Body of pancreas (tissue), 4 donors: ENCODE results near the gene MYO1C. TPM values are rescaled to one million over a fixed set of nuclear protein-coding genes. Genes with fewer than 3 reads are reported as not detected.

ENCODE experiments used
- ATAC-seq: fragments of 150-250 bp; one replicate; pipeline ENCODE4 v1.9.1; 2016
- DNase-seq, 4 donors: peaks; one replicate each; pipeline ENCODE4 v3.0.0-alpha.2; 2019
- H3K27ac ChIP-seq, 4 donors: fragments of 200-600 bp; sonication (generic); 1 replicate in 3 of 4; 2 replicates in 1 of 4; pipeline versions ENCODE4 v1.5.1 to v1.6.1; 2016 to 2019; ENCODE audit warnings: mild to moderate bottlenecking in 1 of 4, mixed read lengths in 1 of 4, moderate library complexity in 1 of 4
- H3K27me3 ChIP-seq, 2 donors: fragments of 200-600 bp; sonication (generic); one replicate each; pipeline ENCODE4 v1.6.0; 2016; ENCODE audit warnings: mild to moderate bottlenecking in 1 of 2
- H3K36me3 ChIP-seq, 2 donors: fragments of 200-600 bp; sonication (generic); replicated peaks in 1 of 2; 2 replicates each; pipeline ENCODE4 v1.5.1; 2016; ENCODE audit warnings: low read depth in 2 of 2; ENCODE audit not compliant: insufficient read depth in 1 of 2
- H3K4me1 ChIP-seq: fragments of 200-600 bp; sonication (generic); one replicate; pipeline ENCODE4 v1.6.0; 2016
- H3K4me3 ChIP-seq, 2 donors: fragments of 200-600 bp; sonication (generic); 1 replicate in 1 of 2; 2 replicates in 1 of 2; pipeline ENCODE4 v1.5.1; 2016 to 2019
- H3K9me3 ChIP-seq, 3 donors: fragments of 200-600 bp; sonication (generic); 1 replicate in 2 of 3; 2 replicates in 1 of 3; pipeline ENCODE4 v1.5.1; 2016
- CTCF ChIP-seq, 7 experiments: fragments of 450-650 bp in 4 of 7; fragments of 200-600 bp in 3 of 7; sonication (generic) in 3 of 7; IDR thresholded peaks; one replicate each; pipeline ENCODE4 v1.5.1; 2016 to 2019; ENCODE audit warnings: antibody characterized with exemption in 7 of 7
- POLR2A ChIP-seq, 3 donors: fragments of 450-650 bp; IDR thresholded peaks; one replicate each; pipeline ENCODE4 v1.6.1; 2016; ENCODE audit warnings: antibody characterized with exemption in 3 of 3, mild to moderate bottlenecking in 2 of 3
- WGBS, 2 donors: methylation state at CpG; one replicate each; pipeline ENCODE4 v1.1.5; 2017; 5-methylcytosine and 5-hydroxymethylcytosine counted together
- intact Hi-C: fragments of 100-400 bp; cut with DNase I; formaldehyde crosslinking; loops from one replicate; pipeline ENCODE4 v1.15.1; 2023
- total RNA-seq, 2 donors: library from RNA; depleted of rRNA; stranded (reverse); fragments of >200 nt; gene quantifications; one replicate each; pipeline ENCODE4 v1.1.0, GENCODE V29; 2016

MYO1C gene
- total RNA-seq, 2 donors from 2014 or later = 77.3 to 94.6 TPM

GRCh38 chr17:1470755-1471462, 21.6 kb downstream of the MYO1C start:
- no peaks in the 10 kb centered on the region for H3K9me3 ChIP-seq
- TF ChIP-seq CTCF (IDR thresholded peaks at IDR 0.05) = no peak
- no peak for TF ChIP-seq POLR2A (IDR thresholded peaks at IDR 0.05)
- no peaks in the 10 kb centered on the region for H3K4me1 ChIP-seq
- no peak overlapping the region for H3K4me3 ChIP-seq
- intact Hi-C loops = no loop called here
- no peak for DNase-seq
- H3K27me3 ChIP-seq = no peaks in the 10 kb centered on the region
- ATAC-seq = no peak
- H3K27ac ChIP-seq = no peak overlapping the region
- WGBS, 2 donors = 82 to 85% methylated on average over 16 to 24 of the region's 25 CpGs
- H3K36me3 ChIP-seq = peaks cover 0 to 31% of the 10 kb centered on the region in 2 donors

- intact Hi-C loops = no loop called here
- WGBS, 2 donors = 86% methylated on average over 15 to 24 of the region's 33 CpGs
- H3K27me3 ChIP-seq = no peaks in the 10 kb centered on the region
- TF ChIP-seq POLR2A (IDR thresholded peaks at IDR 0.05) (no peak), CTCF (IDR thresholded peaks at IDR 0.05) (no peak)
- H3K36me3 ChIP-seq = peaks cover 0 to 29% of the 10 kb centered on the region in 2 donors
- no peak overlapping the region for H3K27ac ChIP-seq
- H3K9me3 ChIP-seq = no peaks in the 10 kb centered on the region
- no peak overlapping the region for H3K4me3 ChIP-seq
- no peaks in the 10 kb centered on the region for H3K4me1 ChIP-seq
- ATAC-seq = no peak
- DNase-seq = no peak
These were observed 22.3 kb downstream of the MYO1C start for GRCh38 chr17:1470071-1470754.

GRCh38 chr17:1469231-1469852, 23.1 kb downstream of the MYO1C start:
- H3K9me3 ChIP-seq = no peaks in the 10 kb centered on the region
- no peaks in the 10 kb centered on the region for H3K4me1 ChIP-seq
- H3K4me3 ChIP-seq = no peak overlapping the region
- intact Hi-C loops = no loop called here
- 68 to 72% methylated on average over 28 of the region's 28 CpGs for WGBS, 2 donors
- ATAC-seq (peak; percentile 67), DNase-seq (no peak)
- no peaks in the 10 kb centered on the region for H3K27me3 ChIP-seq
- no peak overlapping the region for H3K27ac ChIP-seq
- TF ChIP-seq POLR2A (IDR thresholded peaks at IDR 0.05) = no peak
- no peak for TF ChIP-seq CTCF (IDR thresholded peaks at IDR 0.05)
- peaks cover 0 to 29% of the 10 kb centered on the region in 2 donors for H3K36me3 ChIP-seq

- TF ChIP-seq POLR2A (IDR thresholded peaks at IDR 0.05) (no peak), CTCF (IDR thresholded peaks at IDR 0.05) (no peak)
- 59 to 87% methylated on average over 15 to 21 of the region's 21 CpGs for WGBS, 2 donors
- no peak for ATAC-seq
- Histone ChIP-seq H3K27ac (no peak overlapping the region), H3K9me3 (no peaks in the 10 kb centered on the region), H3K4me3 (no peak overlapping the region), H3K27me3 (no peaks in the 10 kb centered on the region), H3K4me1 (peaks cover under 1% of the 10 kb centered on the region), H3K36me3 (peaks cover 0 to 25% of the 10 kb centered on the region in 2 donors)
- DNase-seq = peak in 1 of 4 donors; percentile 57
- intact Hi-C loops = no loop called here
These were observed 24.5 kb downstream of the MYO1C start for GRCh38 chr17:1467898-1468492.
